GM12891 (cell line): Measurements from ENCODE around the gene ADPRH.

ENCODE experiments used
- DNase-seq: peaks from one replicate; pipeline ENCODE4 v3.0.0; 2011; ENCODE audit warnings: low spot score; ENCODE audit not compliant: insufficient read length
- FAIRE-seq: peaks from 2 replicates; lab custom pipeline; 2011; peaks lifted over from hg19 to GRCh38; lab: Jason Lieb, UNC
- PAX5 ChIP-seq: IDR thresholded peaks from 2 replicates; pipeline ENCODE4 v1.6.1; 2011; ENCODE audit warnings: low read length, moderate library complexity, mild to moderate bottlenecking; ENCODE audit not compliant: insufficient read depth, severe bottlenecking
- POLR2A ChIP-seq: IDR thresholded peaks from 2 replicates; pipeline ENCODE4 v1.6.1; 2011; ENCODE audit warnings: low read depth, low read length, control low read depth
- POLR2AphosphoS5 ChIP-seq: IDR thresholded peaks from 2 replicates; pipeline ENCODE4 v1.6.1; 2011; ENCODE audit warnings: low read depth, low read length, control low read depth
- POU2F2 ChIP-seq: IDR thresholded peaks from 2 replicates; pipeline ENCODE4 v1.6.1; 2011; ENCODE audit warnings: low read depth, mild to moderate bottlenecking, control low read depth, low read length, moderate library complexity
- SPI1 ChIP-seq: IDR thresholded peaks from 2 replicates; pipeline ENCODE4 v1.6.1; 2011; ENCODE audit warnings: low read depth, low read length, control low read depth
- TAF1 ChIP-seq: IDR thresholded peaks from 2 replicates; pipeline ENCODE4 v1.6.1; 2011; ENCODE audit warnings: low read depth, low read length, control low read depth

Gene ADPRH

DNA sequence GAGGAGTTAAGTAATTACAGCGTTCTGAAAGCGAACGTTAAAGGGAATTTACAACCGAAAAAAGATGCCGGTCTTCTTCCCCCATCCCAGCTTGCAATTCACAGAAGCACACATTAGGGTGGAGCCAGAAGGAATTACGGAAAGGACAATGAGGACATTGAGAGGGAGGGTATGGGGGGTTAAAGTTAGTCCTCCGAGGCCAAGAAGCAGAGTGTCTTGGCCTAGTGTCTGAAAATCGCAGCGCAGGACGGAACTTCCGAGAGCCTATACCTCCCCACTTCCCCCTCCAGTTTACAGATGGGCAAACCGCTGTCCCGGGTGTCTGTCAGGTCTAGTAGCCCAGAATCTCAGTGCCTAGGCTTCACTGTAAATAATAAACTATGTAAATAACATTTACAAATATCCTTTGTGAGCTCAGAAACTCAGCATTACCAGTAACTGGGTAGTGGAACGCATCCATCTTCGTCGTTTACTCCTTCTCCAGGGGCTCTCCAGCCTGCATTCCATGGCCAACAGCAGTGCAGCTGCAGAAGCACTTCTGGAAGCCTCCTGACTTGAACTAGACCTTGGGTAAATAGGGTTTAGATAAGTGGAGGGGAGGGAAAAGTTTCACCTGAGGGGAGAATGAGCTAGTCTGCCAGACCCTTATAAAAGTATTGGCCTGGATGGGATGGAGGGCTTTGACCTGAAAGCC, 922 bp downstream of the ADPRH start:
- peak; percentile 96 for FAIRE-seq
- peak; percentile 44 for DNase-seq
- TF ChIP-seq SPI1 (peak; percentile 85), TAF1 (0 out of 2 replicates have a peak, but pooled peaks have one; percentile 47), POLR2AphosphoS5 (peak; percentile 75; the same call in 1 of the 2 replicates), POLR2A (peak; percentile 84), POU2F2 (peak; percentile 37; the same call in 1 of the 2 replicates), PAX5 (no peak)

DNA sequence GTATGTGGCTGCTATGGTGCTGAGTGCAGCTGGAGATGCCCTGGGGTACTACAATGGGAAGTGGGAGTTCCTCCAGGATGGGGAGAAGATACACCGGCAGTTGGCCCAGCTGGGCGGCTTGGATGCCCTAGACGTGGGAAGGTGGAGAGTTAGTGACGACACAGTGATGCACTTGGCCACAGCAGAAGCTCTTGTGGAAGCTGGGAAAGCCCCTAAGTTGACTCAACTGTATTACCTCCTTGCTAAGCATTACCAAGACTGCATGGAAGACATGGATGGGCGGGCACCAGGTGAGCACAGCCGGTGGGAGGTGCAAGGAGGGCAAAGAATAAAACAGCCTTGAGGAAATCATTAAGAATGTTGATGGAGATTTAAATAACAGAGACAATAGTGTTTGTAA, 2.9 kb downstream of the ADPRH start:
- TF ChIP-seq TAF1 (no peak), POLR2AphosphoS5 (no peak), PAX5 (no peak), POLR2A (no peak), SPI1 (no peak), POU2F2 (no peak)
- FAIRE-seq (peak; percentile 63), DNase-seq (no peak)

DNA sequence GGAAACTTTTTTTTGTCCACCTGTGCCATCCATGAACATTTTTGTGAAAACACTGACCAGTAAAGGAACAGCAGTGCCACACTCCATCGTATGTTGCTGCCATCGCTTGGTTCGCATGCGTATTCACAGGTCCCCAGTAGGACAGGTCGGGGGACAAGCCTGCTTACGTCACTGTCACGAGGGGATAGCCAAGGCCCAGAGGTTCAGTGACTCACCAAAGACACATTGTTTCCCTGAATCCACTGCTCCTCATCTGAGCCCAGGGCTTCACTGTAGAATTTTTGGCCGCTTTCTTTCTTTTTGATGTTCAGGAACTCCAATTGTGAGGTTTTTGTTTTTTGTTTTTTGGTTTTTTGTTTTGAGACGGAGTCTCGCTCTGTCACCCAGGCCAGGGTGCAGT, 5.9 kb downstream of the ADPRH start:
- no peak for TF ChIP-seq POU2F2
- TF ChIP-seq POLR2A, result no peak
- no peak for TF ChIP-seq TAF1
- TF ChIP-seq PAX5, result no peak
- TF ChIP-seq POLR2AphosphoS5, result no peak
- no peak for TF ChIP-seq SPI1
- FAIRE-seq, result no peak
- no peak for DNase-seq

DNA sequence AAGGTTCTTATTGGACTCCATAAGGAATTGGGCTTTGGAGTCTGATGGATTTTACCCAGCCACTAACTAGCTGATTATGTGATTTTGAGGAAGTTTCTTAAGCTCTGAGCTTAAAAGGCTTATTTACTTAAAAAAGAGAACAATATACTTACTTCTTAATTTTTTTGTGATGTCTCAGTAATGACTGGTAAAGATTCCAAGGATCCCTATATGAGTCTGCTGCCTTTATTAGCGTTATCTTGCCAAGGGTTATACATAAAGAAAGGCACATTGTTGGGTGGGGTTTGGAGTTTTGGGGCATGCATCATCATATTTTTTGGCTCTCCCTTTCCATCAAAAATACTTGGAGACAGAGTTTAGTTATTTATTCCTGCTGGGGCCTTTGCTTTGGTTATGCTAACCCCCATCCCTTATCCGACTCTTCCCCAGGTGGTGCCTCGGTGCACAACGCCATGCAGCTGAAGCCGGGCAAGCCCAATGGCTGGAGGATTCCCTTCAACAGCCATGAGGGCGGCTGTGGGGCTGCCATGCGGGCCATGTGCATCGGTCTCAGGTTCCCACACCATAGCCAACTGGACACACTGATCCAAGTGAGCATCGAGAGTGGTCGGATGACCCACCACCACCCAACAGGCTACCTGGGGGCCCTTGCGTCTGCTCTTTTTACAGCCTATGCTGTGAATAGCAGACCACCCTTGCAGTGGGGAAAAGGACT, 6.7 kb downstream of the ADPRH start:
- FAIRE-seq (no peak), DNase-seq (no peak)
- no peak for TF ChIP-seq TAF1

DNA sequence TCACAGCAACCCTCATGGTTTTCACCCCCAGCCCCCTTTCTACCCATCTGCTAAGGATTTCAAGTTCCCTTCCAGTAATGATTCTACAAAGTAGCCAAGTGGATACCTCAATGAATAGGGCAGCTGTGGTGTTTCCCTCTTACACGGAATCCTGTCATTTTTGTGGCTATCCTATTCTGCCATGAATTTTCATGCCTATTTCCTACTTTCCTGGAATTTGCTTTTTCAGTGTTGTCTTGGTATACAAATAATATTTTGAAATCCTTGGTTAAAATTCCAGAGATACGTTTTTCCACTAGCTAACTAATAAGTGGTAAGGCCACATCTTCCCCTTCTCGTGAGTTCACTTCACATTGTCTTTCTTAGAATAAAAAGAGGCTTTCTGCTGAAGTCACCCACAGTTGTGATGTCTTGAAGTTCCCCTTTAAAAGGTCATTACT, 7.5 kb downstream of the ADPRH start:
- FAIRE-seq, result no peak
- TF ChIP-seq PAX5 (no peak), POLR2AphosphoS5 (no peak), POLR2A (no peak), TAF1 (no peak), SPI1 (no peak), POU2F2 (no peak)
- no peak for DNase-seq

DNA sequence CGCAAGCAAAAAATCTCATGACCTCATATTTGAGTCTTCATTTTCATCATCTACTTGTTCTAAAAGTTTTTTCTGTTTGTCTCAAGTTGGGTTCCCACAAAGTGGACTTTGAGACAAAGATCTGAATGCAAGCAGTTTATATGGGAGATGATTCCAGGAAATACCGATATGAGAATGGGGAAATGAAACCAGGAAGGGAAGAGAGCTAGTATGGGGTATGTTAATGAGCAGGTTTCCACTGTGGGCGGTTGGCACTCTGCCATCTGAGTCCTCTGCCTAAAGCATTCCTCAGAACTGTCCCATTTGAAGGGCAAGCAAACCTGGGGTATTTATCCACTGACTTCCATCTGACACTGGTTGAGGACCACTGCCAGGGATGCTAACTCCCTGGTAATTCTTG, 8.8 kb downstream of the ADPRH start:
- FAIRE-seq, result peak; percentile 85
- TF ChIP-seq PAX5 (no peak), TAF1 (no peak), POLR2A (no peak), POU2F2 (peak; percentile 88; the same call in 1 of the 2 replicates), POLR2AphosphoS5 (no peak), SPI1 (peak; percentile 96)
- no peak for DNase-seq

DNA sequence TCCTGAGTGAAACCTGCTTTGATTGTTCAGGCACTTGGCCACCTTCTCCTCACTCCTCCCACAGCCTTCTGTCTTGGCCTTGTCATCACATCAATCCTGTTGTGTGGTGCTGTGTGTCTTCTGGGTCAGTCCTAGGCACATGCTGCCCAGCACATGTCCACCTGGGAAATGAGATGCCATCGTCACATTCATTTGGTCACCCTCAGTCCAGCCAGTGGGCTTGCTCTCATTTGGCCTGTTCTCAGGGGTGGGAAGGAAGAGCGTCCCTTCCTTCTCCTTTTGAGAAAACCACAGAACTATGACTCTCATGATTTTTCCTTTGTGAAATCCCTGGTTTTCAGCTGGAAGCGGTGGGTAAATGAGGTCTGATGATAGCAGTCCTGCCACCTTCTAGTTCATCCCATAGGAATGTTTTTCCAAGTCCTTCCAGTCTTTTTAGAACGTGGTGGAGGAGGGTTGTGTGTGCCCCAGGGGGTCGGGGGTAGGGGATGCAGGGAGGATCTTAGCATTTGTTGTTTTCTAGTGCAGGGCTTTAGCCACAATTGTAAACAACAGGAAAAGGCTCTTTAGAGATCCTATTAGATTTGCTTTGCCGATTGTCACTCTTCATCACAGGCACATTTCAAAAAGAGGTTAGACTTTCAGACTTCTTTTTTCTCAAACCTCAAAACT, 9.9 kb downstream of the ADPRH start:
- FAIRE-seq (no peak), DNase-seq (no peak)
- TF ChIP-seq PAX5 (no peak), TAF1 (no peak), POU2F2 (no peak)

DNA sequence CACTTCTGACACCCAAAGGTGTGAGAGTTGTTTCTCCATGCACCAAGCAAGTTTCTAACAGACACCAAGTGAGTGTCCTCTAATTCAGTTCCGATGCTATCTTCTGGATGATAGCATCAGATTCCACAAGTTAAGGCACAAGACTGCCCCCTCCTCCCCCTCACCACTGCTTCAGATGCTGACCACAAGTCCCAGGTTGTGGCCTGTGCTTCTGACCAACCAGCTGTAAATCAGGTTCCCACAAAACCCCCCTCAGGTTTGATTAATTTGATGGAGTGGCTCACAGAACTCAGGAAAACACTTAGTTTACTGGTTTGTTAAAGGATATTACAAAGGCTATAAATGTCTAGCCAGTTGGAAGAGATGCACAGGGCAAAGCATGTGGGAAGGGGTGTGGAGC, 11.4 kb downstream of the ADPRH start:
- DNase-seq, result no peak
- FAIRE-seq, result peak; percentile 31
- TF ChIP-seq PAX5, result no peak
- TF ChIP-seq POLR2AphosphoS5, result no peak
- TF ChIP-seq SPI1, result no peak
- TF ChIP-seq POU2F2, result no peak
- TF ChIP-seq POLR2A, result no peak
- no peak for TF ChIP-seq TAF1

DNA sequence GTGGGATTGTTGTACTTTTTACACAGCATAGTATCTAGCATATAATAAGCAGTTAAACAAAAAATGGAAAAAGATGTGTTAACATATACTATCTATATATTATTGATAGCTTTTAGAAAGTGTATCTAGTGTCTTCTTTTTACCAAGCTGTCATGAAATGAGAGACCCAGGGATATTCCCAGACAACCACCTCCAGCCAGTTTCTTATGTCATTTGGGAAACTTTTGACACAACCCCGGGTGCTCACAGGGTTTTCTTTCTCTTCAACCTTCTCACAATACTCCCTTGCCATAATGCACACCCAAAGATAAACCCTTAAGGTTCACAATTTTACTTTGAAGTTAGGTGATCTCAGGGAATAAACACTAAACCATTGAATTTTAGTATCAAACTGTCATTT, 13.6 kb downstream of the ADPRH start:
- TF ChIP-seq TAF1, result no peak
- no peak for TF ChIP-seq POU2F2
- no peak for TF ChIP-seq PAX5
- no peak for TF ChIP-seq SPI1
- no peak for TF ChIP-seq POLR2AphosphoS5
- TF ChIP-seq POLR2A, result no peak
- DNase-seq (no peak), FAIRE-seq (no peak)
